Stimulated activated CD4-positive, alpha-beta T cell treated with anti-CD3 and anti-CD28 coated beads, Interleukin-1b, Interleukin-23, amount 100 ng/mL, for 4 hours (primary cell): Measurements from ENCODE around the gene KIZ.
"Not testable (repeated sequence)": the region's sequence is repeated elsewhere in the genome, so short reads cannot be mapped to it uniquely, and the experiment has no call there.

Experiments
- DNase-seq, 2 donors: peaks; one replicate each; pipeline ENCODE4 v3.0.0-alpha.2; 2020; ENCODE audit warnings: low read depth in 2 of 2

Gene KIZ

DNA sequence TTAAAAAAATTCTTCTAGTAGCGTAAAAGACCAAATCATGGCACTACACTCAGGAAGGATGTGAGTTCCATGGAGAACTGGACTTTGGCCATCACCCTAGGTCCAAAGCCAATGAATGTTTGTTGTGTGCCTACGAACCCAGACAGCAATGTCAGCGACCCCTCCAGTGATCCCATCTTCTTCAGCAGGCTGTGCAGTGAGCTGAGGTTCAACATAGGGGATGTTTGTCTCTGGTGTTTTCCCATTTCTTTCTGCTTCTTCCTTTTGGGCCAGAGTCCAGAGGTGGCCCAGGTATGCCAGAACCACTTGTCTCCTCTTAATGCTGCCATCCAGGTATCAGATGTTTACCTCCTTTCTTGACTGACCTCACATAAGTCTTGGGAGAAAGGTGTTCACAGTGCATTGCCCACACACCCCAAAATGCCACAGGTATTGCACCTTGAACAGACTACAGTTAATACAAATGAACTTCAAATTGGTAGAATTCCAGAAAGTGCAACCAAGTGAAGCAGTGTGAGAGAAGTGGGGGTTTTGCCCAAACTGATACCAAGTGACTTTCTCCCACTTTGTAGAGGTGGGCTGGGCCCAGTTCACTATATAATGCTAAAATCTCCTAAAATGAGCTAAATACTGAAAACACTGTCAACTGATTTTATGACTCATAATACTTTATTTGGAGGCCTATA, 14.1 kb downstream of the KIZ start:
- DNase-seq, result no peak

DNA sequence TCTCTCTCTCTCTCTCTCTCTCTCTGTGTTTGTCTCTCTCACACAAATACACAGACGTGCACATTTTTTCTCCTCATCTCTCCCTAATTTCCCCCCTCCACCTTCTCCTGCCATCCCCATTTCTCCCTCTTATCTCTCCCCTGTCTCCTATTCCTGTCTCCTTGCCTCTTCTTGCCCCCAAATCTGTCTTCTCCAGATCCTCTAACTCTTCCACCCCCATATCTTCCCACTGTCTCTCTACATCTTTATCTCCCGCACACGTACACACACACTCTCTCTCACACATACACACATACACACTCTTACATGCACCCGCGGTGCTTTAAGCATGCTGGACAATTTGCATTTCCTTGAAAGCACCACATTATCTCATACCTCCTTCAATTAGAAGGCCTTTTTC, 15.9 kb downstream of the KIZ start:
- DNase-seq, result no peak

DNA sequence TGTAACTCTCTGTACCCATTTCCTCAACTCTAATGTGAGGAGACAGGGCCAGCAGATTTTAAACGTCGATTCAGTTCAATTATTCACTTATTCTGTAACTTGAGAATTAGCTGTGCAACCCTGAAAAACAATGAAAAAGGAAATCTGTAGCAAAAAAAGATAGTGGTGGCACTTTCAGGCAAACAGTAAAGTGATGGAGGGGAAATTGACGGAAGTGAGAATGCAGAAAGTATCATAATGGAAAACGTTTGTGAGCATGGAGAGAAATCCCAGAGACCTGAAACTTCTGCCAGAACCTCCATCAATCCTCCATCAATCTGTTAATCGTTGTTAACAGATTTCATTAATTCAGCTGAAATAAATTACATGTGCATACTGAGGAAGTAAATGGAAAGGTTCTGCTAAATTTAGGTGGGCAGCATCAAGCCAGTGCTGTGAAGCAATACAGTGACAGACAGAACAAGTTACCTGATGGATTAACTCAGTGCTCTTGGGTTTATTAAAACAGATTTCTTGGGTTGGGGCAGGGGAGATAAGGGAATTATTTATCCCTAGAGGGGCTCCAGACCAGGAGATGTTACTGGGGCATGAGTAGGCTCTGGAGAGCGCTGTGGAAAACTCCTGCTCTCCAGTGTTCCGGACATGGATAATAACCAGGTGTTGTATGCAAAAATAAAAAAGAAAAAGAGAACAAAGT, 17.5 kb downstream of the KIZ start:
- no peak for DNase-seq

DNA sequence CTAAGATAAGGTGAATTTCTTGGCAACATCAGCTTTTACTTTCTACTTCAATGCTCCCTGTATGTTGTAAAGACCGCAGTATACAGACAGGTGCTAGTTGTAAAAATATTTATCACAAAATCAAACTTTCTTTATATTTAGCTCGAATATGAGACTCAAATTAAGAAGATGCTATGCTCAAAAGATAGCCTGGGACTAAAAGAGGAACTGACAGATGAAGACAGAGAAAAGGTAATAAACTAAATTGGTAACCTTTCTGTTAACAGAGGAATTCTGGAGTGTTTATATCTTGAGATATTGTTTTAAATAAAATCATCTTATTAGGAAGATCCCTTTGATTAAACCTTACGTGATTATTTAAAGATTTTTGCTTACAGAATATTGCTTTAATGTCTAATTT, 19.5 kb downstream of the KIZ start:
- no peak for DNase-seq

DNA sequence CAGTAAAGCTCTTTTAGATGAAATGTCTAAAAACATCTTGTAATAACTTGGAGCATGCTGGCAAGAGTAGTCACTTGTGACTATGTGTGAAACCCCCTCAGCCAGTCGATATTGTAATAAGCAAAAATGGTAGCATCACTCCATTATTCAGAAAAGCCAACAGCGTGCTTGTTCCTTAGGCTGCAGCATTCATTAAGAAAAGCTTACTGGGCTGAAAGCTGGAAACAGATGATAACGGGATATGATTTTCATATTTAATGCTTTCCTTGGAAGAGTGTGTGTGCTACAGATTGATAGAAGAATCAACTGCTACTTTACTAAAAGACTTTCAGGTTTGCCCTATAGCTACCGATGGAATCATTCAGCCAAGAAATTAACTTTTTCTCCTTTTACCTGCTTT, 20.3 kb downstream of the KIZ start:
- DNase-seq, result no peak

DNA sequence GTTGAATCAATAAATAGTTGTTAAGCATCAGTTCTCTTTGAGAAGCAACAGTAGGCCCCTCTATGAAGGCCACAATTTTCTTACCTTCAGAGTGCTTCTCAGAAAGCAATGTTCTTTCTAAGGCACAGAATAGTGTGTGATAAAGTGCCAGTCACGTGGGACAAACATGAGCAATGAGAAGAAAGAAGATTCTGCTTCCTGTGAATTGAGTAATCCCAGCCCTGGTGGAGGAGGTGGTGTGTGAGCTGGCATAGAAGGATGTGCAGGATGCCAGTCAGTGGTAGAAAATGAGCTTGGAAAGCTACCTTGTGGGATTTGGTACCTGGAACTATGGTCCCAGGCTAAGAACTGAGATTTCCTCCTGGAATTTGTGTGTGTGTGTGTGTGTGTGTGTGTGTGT, 21.7 kb downstream of the KIZ start:
- no peak for DNase-seq

DNA sequence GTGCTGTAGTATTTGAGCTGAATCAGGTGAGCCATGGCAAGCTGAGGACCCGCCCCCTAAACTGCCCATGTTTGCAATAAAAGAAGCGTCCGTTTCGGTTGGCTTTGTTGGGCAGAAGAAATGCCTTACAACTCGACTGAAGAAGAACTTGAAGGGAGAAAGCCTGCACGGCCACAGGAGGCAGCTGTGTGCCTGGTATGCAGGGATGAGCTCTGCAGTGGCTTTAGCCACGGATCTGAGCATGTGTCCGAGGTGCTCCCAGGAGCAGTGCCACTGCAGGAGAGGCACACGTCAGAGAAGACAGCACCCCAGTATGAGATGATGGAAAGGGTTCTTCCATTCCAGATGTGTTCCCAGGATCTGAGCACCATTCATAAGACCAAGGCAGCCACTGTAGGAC, 23.5 kb downstream of the KIZ start:
- DNase-seq, result no peak

DNA sequence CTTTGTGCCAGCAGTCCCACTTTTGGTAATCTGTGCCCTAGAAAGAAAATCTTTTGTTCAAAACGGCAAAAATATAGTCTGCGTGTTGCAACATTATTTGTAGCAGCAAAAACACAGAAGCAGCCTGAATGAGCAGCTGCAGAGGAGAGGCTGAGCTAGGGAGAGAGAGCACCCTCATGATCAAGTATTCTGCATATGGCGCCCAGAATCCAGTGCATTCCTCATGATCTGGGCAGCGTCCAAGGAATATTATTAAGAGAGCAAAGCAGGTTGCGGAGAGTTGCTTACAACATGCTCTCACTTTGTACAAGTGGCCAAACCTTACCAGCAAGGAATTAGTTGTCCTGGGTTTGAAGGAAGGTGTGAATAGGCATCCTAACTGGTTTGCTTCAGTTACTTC, 25.9 kb downstream of the KIZ start:
- no peak for DNase-seq

DNA sequence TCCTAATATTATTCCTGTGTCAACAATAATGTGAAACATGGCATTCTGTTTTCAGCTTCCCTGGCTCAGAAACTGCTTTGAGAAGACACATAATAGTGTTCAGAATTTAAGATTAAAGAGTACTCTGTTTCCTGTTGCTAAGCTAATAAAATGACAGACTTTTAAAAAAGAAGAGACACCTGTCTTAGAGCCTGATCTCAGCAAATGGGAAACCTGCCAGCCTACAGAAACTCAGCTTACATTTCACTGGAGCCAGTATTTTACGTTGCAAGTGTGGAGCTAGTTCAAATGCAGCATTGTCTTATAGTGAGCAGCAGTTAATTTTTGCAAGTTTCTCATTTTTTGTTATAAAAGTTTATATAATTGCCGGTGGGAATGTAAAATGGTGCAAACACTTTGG, 28.8 kb downstream of the KIZ start:
- DNase-seq, result no peak

DNA sequence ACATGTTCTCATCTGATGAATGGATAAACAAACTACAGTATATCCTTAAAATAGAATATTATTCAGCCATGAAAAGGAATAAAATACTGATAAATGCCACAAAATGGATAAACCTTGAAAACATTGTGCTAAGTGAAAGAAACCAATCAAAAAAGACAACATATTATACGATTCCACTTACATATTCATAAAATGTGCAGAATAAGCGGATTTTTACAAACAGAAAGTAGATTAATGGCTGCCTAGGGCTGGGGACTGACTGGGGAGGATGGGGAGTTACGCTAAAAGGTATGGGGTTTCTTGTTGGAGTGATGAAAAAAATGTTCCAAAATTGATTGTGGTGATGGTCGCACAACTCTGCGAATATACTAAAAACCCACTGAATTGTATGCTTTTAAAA, 29.4 kb downstream of the KIZ start:
- no peak for DNase-seq

DNA sequence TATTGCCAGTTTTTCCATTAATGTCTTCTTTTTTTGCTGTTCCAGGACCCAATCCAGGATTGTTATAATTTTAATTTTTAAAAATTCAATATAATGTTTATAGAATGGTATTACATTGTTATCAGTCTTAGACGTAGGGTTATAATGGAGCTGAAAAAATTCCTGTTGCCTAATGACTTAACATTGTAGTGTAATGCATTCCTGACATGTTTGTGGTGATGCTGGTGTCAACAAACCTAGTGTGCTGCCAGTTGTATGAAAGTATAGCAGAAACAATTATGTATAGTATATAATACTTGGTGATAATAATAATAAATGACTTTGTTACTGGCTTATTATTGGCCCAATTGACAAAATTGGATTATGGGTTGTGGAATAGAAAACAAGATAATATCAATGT, 30.4 kb downstream of the KIZ start:
- DNase-seq, result no peak

DNA sequence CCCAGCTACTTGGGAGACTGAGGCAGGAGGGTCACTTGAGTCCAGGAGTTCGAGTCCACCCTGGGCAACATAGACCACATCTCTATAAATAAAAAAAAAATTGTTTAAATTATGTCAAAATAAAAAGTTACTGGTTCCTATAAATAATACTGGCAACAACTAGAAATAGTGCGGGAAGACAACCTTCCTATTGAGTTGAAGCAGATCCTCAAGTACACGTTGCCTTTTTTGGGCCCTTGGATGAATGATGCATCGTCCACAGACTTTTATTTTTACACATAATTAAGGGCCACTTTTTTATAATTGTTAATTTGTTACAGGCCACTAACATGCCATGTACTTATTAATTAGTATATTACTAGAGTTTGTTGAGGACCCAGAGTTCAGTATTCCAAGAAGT, 31.1 kb downstream of the KIZ start:
- no peak for DNase-seq

DNA sequence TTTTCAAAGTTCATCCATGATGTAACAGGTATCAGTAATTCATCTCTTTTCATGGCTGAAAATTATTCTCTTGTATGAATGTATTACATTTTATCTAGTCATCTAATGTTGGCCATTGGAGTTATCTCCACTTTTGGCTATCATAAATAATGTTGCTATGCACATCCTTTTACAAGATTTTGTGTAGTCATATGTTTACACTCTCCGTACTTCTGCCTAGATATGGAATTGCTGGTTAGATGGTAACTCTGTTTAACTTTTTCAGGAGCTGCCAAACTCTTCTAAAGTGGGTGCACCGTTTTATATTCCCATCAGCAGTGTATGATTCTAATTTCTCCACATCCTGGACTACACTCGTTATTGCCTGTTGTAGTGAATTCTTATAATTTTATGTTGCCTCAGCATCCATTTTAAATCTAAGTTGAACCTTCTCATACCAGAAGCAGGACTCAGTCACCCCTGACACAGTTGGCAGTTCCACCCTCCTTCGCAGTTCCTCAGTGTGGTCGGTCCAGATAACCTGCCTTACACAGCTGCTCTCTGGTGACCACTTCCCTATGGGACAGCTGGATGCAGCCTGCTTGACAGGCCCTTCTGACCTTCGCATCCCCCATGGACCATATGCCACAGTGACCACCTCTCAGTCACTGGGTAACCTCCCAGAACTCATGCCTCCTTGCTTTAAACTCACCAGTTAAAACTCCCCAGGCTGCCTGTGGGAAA, 33.9 kb downstream of the KIZ start:
- no peak for DNase-seq

DNA sequence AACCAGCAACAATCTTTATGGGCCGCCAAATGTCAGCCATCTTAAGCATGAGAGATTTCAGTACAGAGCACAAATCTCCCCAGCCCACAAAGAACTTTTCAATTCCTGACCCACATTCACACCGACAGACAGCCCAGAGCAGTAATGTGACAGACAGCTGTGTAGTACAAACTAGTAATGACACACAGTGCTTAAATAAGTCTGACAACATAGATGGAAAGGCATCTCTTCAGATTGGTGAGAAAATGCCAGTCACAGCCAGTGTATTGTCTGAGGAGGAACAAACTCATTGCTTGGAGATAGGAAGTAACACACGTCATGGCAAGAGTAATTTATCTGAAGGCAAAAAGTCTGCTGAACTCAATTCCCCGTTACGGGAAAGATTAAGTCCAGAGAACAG, 36.0 kb downstream of the KIZ start:
- DNase-seq, result no peak

DNA sequence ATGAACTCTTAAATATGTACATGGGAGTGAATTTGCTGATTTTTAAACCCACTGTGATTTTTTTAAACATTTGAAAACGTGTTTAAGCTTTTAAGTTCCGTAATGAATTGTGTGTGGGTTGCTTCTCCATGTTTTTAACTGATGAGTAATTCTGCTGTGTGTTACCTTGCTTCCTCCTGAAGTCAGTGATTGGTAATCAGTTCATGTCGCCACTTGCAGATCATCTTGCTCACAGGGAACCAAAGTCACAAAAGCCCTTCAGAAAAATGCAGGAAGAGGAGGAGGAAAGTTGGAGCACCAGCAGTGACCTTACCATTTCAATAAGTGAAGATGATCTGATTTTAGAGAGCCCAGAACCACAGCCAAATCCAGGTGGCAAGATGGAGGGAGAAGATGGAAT, 36.7 kb downstream of the KIZ start:
- no peak for DNase-seq

DNA sequence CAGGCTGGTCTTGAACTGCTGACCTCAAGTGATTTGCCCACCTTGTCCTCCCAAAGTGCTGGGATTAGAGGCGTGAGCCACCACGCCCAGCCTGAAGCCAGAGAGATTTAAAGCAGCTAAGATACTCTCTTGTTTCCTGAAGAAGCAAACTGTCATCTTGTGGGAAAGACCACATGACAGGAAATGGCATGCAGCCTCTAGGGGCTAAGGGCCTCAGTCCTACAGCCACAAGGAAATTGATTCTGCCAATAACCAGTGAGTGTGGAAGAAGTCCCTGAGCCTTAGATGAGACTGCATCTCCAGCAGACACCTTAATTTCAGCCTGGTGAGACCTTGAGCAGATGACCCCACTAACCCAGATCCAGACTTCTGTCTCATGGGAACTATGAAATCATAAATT, 40.9 kb downstream of the KIZ start:
- no peak for DNase-seq

DNA sequence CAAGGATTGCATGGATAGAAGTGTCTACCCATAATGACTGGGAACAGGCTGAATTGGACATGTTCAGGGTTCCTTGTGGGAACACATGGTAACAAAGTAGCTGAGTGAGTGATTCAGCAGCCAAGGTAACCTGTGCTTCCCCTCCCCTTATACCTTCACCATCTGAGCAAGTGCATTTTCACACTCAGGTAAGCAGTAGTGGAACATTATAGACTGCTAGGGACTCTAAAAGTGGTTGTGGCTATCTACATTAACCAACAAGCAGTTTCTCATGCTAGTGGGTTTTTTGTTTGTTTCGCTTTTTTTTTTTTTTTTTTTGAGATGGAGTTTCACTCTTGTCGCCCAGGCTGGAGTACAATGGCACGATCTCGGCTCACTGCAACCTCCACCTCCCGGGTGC, 41.4 kb downstream of the KIZ start:
- no peak for DNase-seq

DNA sequence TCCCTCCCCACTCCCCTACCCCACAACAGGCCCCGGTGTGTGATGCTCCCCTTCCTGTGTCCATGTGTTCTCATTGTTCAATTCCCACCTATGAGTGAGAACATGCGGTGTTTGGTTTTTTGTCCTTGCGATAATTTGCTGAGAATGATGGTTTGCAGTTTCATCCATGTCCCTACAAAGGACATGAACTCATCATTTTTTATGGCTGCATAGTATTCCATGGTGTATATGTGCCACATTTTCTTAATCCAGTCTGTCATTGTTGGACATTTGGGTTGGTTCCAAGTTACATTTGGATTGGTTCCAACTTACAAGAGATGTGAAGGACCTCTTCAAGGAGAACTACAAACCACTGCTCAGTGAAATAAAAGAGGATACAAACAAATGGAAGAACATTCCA, 42.2 kb downstream of the KIZ start:
- DNase-seq, result not testable (repeated sequence)

DNA sequence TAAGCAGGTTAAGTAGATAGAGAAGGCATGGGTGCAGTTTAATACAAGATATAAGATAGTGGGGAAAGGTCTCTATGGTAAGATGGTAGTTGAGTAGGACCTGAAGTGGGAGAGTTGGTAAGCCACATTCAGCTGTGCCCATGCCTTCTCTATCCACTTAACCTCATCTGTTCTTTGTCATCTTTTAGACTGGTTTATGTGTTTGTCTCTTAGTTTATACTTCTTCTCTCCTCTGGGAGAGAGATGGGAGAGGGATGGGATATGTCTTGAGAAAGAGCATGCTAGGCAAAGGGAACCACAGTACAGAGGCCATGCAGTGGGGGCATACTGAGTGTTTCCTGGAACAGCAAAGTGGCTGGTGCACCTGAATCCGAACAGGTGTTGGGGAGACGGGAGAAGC, 46.7 kb downstream of the KIZ start:
- no peak for DNase-seq

DNA sequence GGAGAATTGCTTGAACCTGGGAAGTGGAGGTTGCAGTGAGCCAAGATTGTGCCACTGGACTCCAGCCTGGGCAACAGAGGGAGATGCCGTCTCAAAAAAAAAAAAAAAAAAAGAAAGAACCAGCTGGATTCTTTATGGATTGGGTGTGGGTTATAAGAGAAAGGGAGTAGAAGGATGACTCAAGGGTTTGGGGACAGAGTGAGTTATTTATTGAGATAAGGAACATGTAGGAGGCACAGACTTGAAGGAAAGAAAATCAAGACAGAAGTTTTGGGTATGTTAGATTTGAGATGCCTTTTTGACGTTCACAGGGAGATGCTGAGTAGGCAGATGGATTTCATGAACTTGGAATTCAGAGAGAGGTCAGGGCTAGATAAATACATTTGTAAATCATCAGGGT, 47.6 kb downstream of the KIZ start:
- DNase-seq, result no peak

DNA sequence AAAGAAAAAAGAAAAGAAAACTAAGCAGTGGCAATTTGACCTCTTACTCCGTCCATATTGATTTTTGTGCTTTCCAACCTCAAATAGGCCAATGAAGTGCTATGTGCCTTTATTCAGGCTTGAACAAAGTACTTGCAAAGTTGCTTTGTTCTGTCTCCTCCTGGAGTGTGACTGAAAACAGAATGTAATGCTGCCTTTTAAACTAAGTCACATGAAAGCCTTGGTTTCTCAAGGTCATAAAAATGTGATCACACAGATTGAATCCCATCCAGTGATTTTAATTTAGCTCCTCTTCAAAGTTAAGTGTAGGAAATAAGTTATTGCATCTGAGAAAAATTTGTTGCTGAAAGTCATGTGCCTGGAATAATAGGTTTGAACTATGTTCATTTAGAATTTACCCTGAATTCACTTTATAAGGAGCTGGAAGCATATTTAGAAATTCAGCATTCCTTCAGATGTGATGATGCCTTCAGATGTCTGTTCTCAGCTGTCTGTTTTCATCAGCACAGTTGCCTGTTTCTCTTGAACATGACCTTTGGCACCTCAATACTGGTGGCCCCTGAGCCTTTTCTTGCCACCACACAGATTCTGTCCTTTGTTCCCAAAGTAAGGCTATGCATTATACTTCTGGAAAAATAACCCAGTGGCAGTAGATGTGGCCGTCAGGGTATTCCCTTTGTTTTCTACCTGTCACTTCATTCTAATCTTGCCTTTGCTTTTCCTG, 48.8 kb downstream of the KIZ start:
- DNase-seq, result no peak

DNA sequence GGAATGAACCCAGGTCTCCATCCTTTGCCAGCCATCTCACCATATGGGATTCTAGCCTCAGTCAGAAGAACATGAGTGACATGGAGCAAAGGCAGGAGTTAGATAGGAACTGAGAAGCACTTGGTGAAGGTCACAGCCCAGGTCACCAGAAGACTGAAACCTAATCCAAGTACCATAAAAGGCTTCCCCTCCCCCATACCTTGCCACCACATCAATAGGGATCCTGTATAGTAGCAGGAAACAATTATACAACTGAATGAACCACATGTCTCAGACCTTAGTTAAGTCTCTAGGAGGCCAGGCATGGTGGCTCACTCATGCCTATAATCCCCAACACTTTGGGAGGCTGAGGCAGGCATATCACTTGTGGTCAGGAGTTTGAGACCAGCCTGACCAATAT, 49.6 kb downstream of the KIZ start:
- no peak for DNase-seq

DNA sequence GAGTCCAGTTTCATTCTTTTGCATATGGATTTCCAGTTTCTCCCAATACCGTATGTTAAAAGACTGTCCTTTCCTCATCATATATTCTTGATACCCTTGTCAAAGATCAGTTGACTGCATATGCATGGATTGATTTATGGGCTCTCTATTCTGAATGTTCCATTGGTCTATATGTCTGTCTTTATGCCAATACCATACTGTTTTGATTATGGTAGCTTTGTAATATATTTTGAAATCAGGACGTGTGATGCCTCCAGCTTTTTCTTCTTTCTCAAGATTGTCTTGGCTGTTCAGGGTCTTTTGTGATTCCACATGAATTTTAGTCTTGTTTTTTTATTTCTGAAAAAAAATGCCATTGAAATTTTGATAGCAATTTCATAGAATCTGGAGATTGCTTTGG, 51.9 kb downstream of the KIZ start:
- DNase-seq, result no peak
